Measurements from ENCODE around the gene PLA2G2D. TPM values are rescaled to one million over a fixed set of nuclear protein-coding genes. Genes with fewer than 3 reads are reported as not detected.

PLA2G2D gene, protein sequence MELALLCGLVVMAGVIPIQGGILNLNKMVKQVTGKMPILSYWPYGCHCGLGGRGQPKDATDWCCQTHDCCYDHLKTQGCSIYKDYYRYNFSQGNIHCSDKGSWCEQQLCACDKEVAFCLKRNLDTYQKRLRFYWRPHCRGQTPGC
- total RNA-seq (2014; rRNA removed; shearing (Covaris generic)), result not detected in 2 replicates

DNA sequence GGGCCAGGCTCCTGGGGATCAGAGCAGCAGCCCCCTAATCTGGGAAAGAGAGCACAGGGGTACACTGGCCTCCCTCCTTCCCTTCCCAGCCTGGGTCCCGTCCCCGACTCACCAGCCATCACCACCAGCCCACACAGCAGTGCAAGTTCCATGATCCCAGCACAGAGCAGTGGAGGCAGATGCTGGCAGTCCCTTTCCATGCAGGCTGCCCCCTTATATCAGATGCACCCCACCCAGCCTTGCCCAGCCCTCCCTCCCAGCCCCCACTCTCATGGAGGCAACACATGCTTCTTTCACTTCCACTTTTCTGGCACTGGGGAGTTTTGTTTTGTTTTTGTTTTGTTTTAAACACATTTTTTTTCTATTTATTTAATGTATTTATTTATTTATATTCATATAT lies at the start of gene PLA2G2D:
Gene PLA2G2D, minus strand, starts transcription at position 190 of the 400 bp plus-strand sequence. Its CDS starts 38 bp downstream, at position 152.
- DNase-seq, result no peak
- Histone ChIP-seq H3K27me3 (ENCODE audit: control insufficient read depth, insufficient read depth, low read length) (no peaks in the 10 kb centered on the region; the same call in 1 of the 2 replicates), H3K36me3 (replicated peaks; ENCODE audit: control insufficient read depth, insufficient read depth, low read length) (no peaks in the 10 kb centered on the region), H3K4me3 (ENCODE audit: insufficient read depth, low read depth, low read length) (no peak within 1 kb of the TSS)

DNA sequence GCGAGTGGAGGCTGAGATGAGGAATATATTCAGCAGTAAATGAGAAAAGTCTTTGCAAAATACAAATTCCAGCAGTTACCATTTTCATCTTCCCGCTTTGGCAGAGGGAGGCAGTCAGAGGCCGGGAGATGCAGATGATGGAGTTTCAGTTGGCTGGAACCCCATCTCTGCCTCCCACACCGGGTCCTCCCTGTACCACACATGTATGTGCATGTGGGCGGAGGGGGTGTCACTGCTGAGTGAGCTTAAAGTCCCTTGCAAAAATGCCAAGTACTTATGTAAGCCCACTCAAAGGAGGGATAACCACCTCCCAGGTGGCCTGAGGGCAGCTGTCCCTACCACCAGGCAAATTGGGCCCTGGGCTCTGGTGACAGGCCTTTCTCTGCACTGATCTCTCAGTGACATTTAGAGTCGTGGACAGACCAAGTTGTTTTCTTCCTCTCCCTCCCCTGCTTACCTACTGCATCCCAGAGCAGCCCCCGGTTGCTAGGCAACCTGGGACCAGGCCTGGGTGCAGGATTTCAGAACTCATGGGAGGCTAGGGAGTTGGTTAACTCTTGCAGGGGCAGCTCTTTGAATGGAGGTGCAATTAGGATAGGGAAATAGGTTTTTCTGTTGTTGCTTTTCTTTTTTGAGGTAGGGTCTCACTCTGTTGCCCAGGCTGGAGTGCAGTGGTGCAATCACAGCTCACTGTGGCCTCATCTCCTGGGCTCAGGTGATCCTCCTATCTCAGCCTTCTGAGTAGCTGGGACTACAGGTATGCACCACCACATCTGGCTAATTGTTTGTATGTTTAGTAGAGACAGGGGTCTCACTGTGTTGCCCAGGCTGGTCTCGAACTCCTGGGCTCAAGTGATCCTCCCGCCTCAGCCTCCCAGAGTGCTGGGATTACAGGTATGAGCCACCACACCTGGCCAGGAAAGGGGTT lies 49.5 kb upstream of the PLA2G2D start:
- Histone ChIP-seq H3K27me3 (ENCODE audit: control insufficient read depth, insufficient read depth, low read length) (no peaks in the 10 kb centered on the region), H3K36me3 (replicated peaks; ENCODE audit: control insufficient read depth, insufficient read depth, low read length) (no peaks in the 10 kb centered on the region), H3K4me3 (ENCODE audit: insufficient read depth, low read depth, low read length) (no peak overlapping the region)
- DNase-seq, result no peak

DNA sequence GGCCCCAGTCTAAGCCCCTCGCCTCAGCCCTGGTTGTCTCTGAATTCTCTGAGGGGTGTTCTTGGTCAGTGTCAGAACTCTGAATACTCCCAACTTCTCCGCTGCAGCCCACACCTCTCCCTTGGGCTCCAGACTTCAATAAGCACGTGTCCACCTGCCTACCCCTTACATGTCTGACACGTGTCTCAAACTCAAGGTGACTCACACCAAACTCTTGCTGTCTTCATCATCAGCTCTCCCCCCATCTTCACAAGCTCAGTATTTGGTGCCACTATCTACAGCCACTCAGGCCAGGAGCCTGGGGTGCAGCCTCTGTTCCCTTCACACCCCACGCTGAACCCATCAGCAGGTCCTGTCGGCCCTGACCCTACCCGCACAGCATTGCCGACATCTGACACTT lies 47.8 kb upstream of the PLA2G2D start:
- Histone ChIP-seq H3K27me3 (ENCODE audit: control insufficient read depth, insufficient read depth, low read length) (no peaks in the 10 kb centered on the region), H3K4me3 (ENCODE audit: insufficient read depth, low read depth, low read length) (no peak overlapping the region), H3K36me3 (replicated peaks; ENCODE audit: control insufficient read depth, insufficient read depth, low read length) (no peaks in the 10 kb centered on the region)
- DNase-seq, result no peak

DNA sequence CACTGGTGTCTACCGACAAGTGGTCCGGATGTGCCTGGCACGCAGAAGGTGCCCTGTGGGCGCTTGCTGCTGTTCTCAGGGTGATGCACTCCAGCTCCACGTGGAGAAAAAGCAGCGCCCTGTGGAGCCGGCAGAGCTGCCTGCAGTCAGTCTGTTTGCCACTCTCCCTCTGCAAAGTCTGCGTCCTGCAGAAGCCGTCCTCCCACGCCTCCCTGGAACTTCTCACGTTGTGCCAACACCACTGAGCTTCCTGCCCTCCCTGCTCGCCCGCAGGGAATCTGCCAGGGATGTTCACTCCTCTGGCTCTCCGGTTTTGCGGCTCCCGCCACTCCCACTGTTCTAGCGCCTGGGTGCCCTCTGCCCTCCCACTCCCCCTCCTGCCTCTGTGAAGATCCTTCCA lies 46.7 kb upstream of the PLA2G2D start:
- no peak for DNase-seq
- Histone ChIP-seq H3K27me3 (ENCODE audit: control insufficient read depth, insufficient read depth, low read length) (no peaks in the 10 kb centered on the region), H3K4me3 (ENCODE audit: insufficient read depth, low read depth, low read length) (no peak overlapping the region), H3K36me3 (replicated peaks; ENCODE audit: control insufficient read depth, insufficient read depth, low read length) (no peaks in the 10 kb centered on the region)

DNA sequence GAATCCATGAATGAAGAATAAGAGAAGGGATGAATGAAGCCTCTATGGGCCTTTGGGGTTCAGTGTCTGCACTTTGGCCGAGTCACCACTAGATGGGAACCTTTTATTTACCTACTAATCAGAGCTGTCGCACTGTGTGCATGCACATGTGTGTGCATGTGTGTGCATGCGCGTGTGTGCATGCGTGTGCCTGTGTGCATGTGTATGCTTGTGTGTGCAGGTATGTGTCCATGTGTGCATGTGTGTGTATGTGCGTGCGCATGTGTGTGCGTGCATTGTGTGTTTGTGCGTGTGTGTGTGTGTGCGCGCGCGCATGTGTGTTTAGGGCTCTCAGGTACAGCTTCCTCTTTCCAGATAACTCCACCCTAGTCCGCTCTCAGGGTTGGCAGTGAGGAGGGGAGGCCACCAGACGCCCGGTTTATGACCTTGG lies 46.2 kb upstream of the PLA2G2D start:
- H3K4me3 ChIP-seq (ENCODE audit: insufficient read depth, low read depth, low read length), result no peak overlapping the region
- peak; percentile 80 for DNase-seq
- H3K36me3 ChIP-seq (replicated peaks; ENCODE audit: control insufficient read depth, insufficient read depth, low read length), result no peaks in the 10 kb centered on the region
- no peaks in the 10 kb centered on the region for H3K27me3 ChIP-seq (ENCODE audit: control insufficient read depth, insufficient read depth, low read length)

DNA sequence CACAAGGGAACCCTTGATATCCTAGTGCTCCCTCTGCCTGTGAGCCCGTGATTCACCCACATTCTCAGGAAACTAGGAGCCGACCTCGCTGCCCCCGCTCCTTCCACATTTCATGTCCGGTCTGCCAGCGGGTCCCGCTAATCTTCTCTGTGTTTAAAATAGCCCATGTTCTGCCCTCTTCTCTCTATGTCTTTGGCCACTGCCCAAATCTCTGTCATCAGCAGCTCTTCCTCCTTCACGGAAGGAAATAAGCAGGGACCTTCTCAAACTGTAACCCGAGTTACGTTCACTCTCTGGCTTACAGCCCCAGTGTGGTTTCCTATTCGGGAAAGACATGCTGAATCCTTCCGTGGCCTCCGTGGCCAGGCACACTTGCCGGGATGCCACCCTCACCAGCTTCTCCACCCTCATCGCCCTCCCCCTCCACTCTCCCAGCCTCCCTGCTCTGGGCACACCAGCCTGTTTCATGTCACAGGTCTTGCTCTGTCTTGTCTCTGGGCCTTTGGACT lies 45.4 kb upstream of the PLA2G2D start:
- no peak for DNase-seq
- H3K27me3 ChIP-seq (ENCODE audit: control insufficient read depth, insufficient read depth, low read length), result no peaks in the 10 kb centered on the region
- no peaks in the 10 kb centered on the region for H3K36me3 ChIP-seq (replicated peaks; ENCODE audit: control insufficient read depth, insufficient read depth, low read length)
- no peak overlapping the region for H3K4me3 ChIP-seq (ENCODE audit: insufficient read depth, low read depth, low read length)

DNA sequence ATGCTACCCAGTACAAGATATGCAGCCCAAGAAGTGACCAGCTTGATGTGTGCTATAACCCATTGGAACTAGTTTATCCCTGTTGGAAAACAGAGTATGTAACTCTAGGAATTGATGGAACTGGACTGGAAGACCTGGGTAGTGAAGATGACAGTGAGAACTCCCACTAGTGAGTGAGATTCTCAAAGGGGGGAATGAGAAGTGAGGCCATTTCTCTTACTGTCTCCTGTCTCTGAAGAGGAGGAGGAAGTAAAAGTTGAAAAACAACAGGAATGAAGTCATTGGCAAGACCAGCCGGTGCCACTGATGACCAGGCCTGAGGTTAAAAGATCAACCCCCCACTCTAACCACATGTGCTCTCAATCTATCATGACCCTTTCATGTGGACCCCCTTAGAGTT lies 40.7 kb upstream of the PLA2G2D start:
- no peak for DNase-seq
- no peak overlapping the region for H3K4me3 ChIP-seq (ENCODE audit: insufficient read depth, low read depth, low read length)
- no peaks in the 10 kb centered on the region for H3K36me3 ChIP-seq (replicated peaks; ENCODE audit: control insufficient read depth, insufficient read depth, low read length)
- H3K27me3 ChIP-seq (ENCODE audit: control insufficient read depth, insufficient read depth, low read length), result no peaks in the 10 kb centered on the region

DNA sequence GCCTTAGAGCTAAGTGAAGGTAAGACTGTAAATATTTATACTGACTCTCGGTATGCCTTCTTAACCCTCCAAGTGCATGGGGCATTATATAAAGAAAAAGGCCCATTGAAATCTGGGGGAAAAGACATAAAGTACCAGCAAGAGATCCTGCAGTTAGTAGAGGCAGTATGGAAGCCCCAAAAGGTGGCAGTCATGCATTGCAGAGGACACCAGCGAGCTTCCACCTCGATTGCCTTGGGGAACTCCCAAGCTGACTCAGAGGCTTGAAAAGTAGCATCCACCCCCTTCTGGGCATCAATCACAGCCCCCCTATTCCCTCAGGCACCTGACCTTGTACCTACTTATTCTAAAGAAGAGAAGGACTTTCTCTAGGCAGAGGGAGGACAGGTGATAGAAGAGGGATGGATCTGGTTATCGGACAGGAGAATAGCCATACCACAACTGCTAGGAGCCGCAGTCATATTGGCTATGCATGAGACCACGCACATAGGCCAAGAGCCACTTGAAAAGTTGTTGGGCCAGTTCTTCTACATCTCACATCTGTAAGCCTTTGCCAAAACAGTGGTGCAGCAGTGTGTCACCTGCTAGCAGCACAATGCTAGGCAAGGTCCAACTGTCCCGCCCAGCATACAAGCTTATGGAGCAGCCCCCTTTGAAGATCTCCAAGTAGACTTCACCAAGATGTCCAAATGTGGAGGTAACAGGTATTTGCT lies 39.2 kb upstream of the PLA2G2D start:
- H3K4me3 ChIP-seq (ENCODE audit: insufficient read depth, low read depth, low read length), result no peak overlapping the region
- H3K27me3 ChIP-seq (ENCODE audit: control insufficient read depth, insufficient read depth, low read length), result no peaks in the 10 kb centered on the region
- no peak for DNase-seq
- no peaks in the 10 kb centered on the region for H3K36me3 ChIP-seq (replicated peaks; ENCODE audit: control insufficient read depth, insufficient read depth, low read length)

DNA sequence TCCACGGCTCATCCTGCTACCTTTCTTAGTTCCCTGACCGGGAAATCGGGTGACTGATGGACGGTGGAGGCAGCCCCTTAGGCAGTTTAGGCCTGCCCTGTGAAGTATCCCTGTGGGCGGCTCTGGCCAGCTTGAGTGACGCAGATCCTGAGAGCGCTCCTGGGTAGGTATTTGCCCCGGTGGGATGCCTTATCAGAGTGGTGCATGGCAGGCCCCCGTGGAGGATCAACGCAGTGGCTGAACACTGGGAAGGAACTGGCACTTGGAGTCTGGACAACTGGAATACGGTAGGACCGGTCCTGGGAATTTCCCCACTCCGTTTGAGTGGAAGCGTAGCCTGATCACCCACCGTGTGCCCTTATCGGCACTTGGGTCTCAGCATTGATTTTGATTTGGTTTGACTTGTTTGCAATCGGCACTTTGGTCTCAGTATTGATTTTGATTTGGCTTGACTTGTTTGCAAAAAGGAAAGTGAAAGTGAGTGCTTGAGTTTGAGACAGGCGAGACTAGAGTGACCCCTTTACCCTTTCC lies 35.0 kb upstream of the PLA2G2D start:
- Histone ChIP-seq H3K4me3 (ENCODE audit: insufficient read depth, low read depth, low read length) (no peak overlapping the region), H3K36me3 (replicated peaks; ENCODE audit: control insufficient read depth, insufficient read depth, low read length) (no peaks in the 10 kb centered on the region), H3K27me3 (ENCODE audit: control insufficient read depth, insufficient read depth, low read length) (no peaks in the 10 kb centered on the region)
- DNase-seq, result no peak

DNA sequence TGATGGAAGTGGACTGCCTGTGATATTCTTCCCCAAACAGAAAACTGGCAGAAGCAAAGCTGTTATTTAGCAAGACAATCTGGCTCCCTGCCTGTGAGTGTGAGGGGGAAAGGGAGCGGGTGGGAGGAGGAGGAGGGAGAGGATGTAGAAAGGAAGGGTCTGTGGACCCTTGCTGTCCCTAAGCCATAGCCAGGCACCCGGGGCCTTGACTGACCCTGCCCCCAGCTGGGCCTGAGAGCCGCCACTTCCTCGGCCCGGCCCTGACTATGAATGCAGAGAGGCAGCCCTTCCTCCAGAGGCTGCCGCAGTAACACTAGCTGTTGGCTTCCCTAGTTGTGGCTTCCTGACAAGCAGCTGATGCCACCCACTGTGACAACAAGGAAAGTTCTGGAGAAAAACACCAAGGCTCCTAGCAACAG lies 33.7 kb upstream of the PLA2G2D start:
- peak; percentile 78 for DNase-seq
- Histone ChIP-seq H3K27me3 (ENCODE audit: control insufficient read depth, insufficient read depth, low read length) (no peaks in the 10 kb centered on the region), H3K4me3 (ENCODE audit: insufficient read depth, low read depth, low read length) (no peak overlapping the region), H3K36me3 (replicated peaks; ENCODE audit: control insufficient read depth, insufficient read depth, low read length) (no peaks in the 10 kb centered on the region)

DNA sequence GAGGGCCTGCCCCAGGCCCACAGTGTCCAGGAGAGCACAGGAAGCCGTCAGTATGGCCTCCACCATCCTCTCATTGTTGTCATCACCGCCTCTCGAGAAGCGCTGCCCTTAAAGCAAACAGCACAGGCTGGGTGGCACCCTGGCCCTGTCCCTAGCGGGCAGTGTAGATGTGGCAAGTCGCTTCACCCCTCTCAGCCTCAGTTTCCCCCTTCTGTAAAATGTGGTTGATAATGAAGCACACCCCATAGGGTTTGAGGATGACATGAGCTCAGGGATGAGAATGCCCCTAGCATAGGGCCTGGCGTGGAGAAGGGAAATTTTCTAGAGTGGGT lies 33.2 kb upstream of the PLA2G2D start:
- Histone ChIP-seq H3K27me3 (ENCODE audit: control insufficient read depth, insufficient read depth, low read length) (no peaks in the 10 kb centered on the region), H3K4me3 (ENCODE audit: insufficient read depth, low read depth, low read length) (no peak overlapping the region), H3K36me3 (replicated peaks; ENCODE audit: control insufficient read depth, insufficient read depth, low read length) (no peaks in the 10 kb centered on the region)
- DNase-seq, result no peak

DNA sequence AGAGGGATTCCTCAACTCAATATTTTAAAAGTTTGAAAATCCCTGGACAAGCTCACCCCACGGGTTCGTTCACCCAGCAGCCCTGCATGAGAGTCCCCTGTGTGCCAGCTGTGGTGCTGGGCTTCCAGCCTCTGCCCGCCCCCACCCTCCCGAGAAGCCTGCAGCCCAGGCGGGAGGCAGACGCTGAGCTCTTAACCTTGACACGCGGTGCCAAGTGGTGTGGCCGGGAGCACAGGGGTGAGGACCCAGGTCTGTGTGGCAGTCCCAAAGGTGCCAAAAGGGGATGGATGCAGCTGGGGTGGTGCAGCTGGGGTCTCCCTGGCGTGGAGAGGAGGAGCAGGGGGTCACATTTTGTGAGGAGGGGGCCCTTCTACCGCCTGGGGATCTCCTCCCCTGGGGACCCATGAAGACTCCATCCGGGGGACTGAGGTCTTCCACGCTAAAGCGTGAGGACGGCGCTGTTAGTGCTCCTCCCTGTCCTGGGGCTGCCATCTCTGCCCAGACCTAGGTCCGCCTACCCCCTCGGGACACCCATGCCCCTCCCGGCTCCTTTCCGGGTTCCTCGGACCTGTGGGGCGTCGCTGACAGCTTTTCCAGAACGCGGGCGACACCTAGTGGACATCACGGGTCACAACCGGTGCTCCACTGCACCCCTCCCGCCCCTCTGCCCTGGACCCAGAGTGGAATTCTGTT lies 32.7 kb upstream of the PLA2G2D start:
- Histone ChIP-seq H3K27me3 (ENCODE audit: control insufficient read depth, insufficient read depth, low read length) (no peaks in the 10 kb centered on the region), H3K36me3 (replicated peaks; ENCODE audit: control insufficient read depth, insufficient read depth, low read length) (no peaks in the 10 kb centered on the region), H3K4me3 (ENCODE audit: insufficient read depth, low read depth, low read length) (peak overlapping the region; percentile 22)
- peak; percentile 96 for DNase-seq

DNA sequence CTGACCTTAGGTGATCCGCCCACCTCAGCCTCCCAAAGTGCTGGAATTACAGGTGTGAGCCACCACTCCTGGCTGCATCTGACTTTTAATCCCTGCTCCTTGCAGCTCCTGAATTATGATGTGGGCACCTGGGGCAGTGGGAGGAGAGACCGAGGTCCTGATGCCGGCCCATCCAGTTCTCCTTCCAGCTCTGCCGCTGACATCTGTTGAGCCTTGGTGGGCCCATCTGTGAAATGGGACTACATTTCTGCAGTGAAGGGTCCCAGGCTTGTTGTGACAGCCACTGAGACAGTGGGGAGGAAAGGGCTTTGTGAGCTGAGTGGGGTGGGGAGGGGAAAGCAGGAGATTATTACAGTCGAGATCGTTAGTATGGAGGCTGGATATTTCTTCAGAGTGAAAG lies 31.6 kb upstream of the PLA2G2D start:
- Histone ChIP-seq H3K27me3 (ENCODE audit: control insufficient read depth, insufficient read depth, low read length) (no peaks in the 10 kb centered on the region), H3K36me3 (replicated peaks; ENCODE audit: control insufficient read depth, insufficient read depth, low read length) (no peaks in the 10 kb centered on the region), H3K4me3 (ENCODE audit: insufficient read depth, low read depth, low read length) (no peak overlapping the region)
- no peak for DNase-seq

DNA sequence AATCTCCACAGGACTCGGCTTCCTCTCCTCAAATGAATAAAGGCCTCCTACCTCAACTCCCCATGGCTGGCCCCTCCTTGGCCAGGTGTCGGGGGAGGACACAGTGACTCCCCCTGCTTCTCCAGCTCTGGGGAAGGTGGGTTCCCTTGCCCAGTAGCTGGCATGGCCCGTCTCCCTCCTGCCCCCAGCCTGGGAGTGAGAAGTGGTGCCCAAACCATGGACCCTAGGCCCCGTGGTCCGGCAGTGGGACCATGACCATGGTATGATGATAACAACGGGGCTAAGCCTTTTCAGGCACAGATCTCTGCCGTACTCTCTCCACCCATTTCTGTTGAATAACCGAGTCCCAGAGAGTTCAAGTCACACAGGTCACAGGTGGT lies 31.0 kb upstream of the PLA2G2D start:
- Histone ChIP-seq H3K27me3 (ENCODE audit: control insufficient read depth, insufficient read depth, low read length) (no peaks in the 10 kb centered on the region), H3K4me3 (ENCODE audit: insufficient read depth, low read depth, low read length) (no peak overlapping the region), H3K36me3 (replicated peaks; ENCODE audit: control insufficient read depth, insufficient read depth, low read length) (no peaks in the 10 kb centered on the region)
- no peak for DNase-seq

Measured in H7 (cell line).